ENCODE data around the gene ESPL1. TPM values are rescaled to one million over a fixed set of nuclear protein-coding genes. Genes with fewer than 3 reads are reported as not detected.
A peak's percentile ranks its signal among the peaks of the same experiment; 100 is the strongest.

ESPL1 gene
- polyA plus RNA-seq, 1 donor (not counting 4 experiments of a cell fraction or from before 2014, with no cell fraction given): 3.7 TPM

DNA sequence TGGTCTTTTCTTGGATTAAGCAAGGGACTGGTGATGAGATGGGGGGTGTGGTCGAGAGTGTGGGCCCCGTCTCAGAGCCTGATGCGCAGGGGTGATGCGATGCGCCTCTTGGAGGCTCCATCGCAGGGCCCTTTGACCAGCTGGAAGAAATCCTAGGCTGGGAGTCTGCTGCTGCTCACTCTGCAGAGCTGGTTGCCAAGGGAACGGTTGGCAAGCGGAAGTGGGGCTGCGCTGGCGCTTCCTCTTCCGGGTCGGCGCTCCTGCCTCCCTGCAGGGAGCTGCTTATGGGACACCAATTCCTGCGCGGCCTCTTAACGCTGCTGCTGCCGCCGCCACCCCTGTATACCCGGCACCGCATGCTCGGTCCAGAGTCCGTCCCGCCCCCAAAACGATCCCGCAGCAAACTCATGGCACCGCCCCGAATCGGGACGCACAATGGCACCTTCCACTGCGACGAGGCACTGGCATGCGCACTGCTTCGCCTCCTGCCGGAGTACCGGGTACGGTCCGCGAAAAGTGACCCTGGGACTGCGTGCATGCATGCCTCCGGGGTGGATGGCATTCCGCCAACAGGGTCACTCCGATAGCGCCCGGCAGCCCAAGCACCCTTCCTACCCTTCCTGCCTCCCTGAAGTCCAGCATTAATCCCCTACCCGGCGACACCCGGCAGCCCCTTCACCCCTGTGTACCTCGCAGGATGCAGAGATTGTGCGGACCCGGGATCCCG, 31.5 kb downstream of the ESPL1 start, which contains the start of gene MYG1:
Gene MYG1 (plus strand): TSS at position 242 of the 727 bp plus-strand sequence. CDS start 43 bp downstream, at position 285.
- TF ChIP-seq, protein P1, sequence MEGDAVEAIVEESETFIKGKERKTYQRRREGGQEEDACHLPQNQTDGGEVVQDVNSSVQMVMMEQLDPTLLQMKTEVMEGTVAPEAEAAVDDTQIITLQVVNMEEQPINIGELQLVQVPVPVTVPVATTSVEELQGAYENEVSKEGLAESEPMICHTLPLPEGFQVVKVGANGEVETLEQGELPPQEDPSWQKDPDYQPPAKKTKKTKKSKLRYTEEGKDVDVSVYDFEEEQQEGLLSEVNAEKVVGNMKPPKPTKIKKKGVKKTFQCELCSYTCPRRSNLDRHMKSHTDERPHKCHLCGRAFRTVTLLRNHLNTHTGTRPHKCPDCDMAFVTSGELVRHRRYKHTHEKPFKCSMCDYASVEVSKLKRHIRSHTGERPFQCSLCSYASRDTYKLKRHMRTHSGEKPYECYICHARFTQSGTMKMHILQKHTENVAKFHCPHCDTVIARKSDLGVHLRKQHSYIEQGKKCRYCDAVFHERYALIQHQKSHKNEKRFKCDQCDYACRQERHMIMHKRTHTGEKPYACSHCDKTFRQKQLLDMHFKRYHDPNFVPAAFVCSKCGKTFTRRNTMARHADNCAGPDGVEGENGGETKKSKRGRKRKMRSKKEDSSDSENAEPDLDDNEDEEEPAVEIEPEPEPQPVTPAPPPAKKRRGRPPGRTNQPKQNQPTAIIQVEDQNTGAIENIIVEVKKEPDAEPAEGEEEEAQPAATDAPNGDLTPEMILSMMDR (optimal IDR thresholded peaks at IDR 0.05 in 1 of 3, IDR thresholded peaks at IDR 0.05 in 1 of 3, conservative IDR thresholded peaks at IDR 0.05 in 1 of 3; ENCODE audit: extremely low read depth in 1 of 3, insufficient read depth in 2 of 3, low read length in 3 of 3): peak in 2 of 3 experiments; percentile 9 to 23
- TF ChIP-seq EZH2 (IDR thresholded peaks at IDR 0.05; ENCODE audit: low read length): no peak
- dilution Hi-C loops (cut with MboI; ENCODE audit: extremely low pct_ligation_motif_present, low sequenced_read_pairs): no loop called here
- Histone ChIP-seq H3K27me3 (ENCODE audit: control insufficient read depth, extremely low read depth, insufficient read depth, low read length) (no peaks in the 10 kb centered on the region), H4K20me1 (ENCODE audit: control insufficient read depth, extremely low read depth, insufficient read depth, low read length) (no peaks in the 10 kb centered on the region), H3K9me3 (ENCODE audit: control insufficient read depth, low read depth, low read length) (no peaks in the 10 kb centered on the region), H3K4me1 (ENCODE audit: control insufficient read depth, extremely low read depth, insufficient read depth, low read length) (peaks cover 26% of the 10 kb centered on the region), H3K36me3 (ENCODE audit: control insufficient read depth in 2 of 2, extremely low read depth in 1 of 2, insufficient read depth in 2 of 2, low read length in 2 of 2) (peaks cover 15 to 28% of the 10 kb centered on the region in 2 experiments), H3K9ac (ENCODE audit: control insufficient read depth, extremely low read depth, insufficient read depth, low read length) (peak within 1 kb of the TSS; percentile 88), H3K27ac (ENCODE audit: control insufficient read depth, insufficient read depth, low read length) (peak within 1 kb of the TSS; percentile 85), H3K4me2 (ENCODE audit: control insufficient read depth, extremely low read depth, insufficient read depth, low read depth, low read length) (peak within 1 kb of the TSS; percentile 97), H3K79me2 (ENCODE audit: control insufficient read depth, insufficient read depth, low read length) (peaks cover 45% of the 10 kb centered on the region), H3K9me1 (ENCODE audit: control insufficient read depth, extremely low read depth, insufficient read depth, low read length) (peaks cover 2% of the 10 kb centered on the region), H3K4me3 (ENCODE audit: control insufficient read depth in 2 of 3, extremely low read depth in 1 of 3, insufficient read depth in 2 of 3, low read depth in 1 of 3, low read length in 3 of 3) (peak within 1 kb of the TSS; percentile 70 to 97 (median 91)), H2AFZ (ENCODE audit: control insufficient read depth, low read length) (peak within 1 kb of the TSS; percentile 91)
- DNase-seq (ENCODE audit: low read depth, low spot score) (peak; percentile 54), FAIRE-seq (no peak)

GRCh38 chr12:53300187-53300586, 32.1 kb downstream of the ESPL1 start:
- Histone ChIP-seq H3K4me3 (ENCODE audit: control insufficient read depth in 2 of 3, extremely low read depth in 1 of 3, insufficient read depth in 2 of 3, low read depth in 1 of 3, low read length in 3 of 3) (peak overlapping the region; percentile 70 to 97 (median 91)), H3K27me3 (ENCODE audit: control insufficient read depth, extremely low read depth, insufficient read depth, low read length) (no peaks in the 10 kb centered on the region), H2AFZ (ENCODE audit: control insufficient read depth, low read length) (peak overlapping the region; percentile 91), H3K9me1 (ENCODE audit: control insufficient read depth, extremely low read depth, insufficient read depth, low read length) (peaks cover 2% of the 10 kb centered on the region), H4K20me1 (ENCODE audit: control insufficient read depth, extremely low read depth, insufficient read depth, low read length) (no peaks in the 10 kb centered on the region), H3K79me2 (ENCODE audit: control insufficient read depth, insufficient read depth, low read length) (peaks cover 45% of the 10 kb centered on the region), H3K27ac (ENCODE audit: control insufficient read depth, insufficient read depth, low read length) (peak overlapping the region; percentile 85), H3K9ac (ENCODE audit: control insufficient read depth, extremely low read depth, insufficient read depth, low read length) (peak overlapping the region; percentile 88), H3K9me3 (ENCODE audit: control insufficient read depth, low read depth, low read length) (no peaks in the 10 kb centered on the region), H3K4me1 (ENCODE audit: control insufficient read depth, extremely low read depth, insufficient read depth, low read length) (peaks cover 22% of the 10 kb centered on the region), H3K36me3 (ENCODE audit: control insufficient read depth in 2 of 2, extremely low read depth in 1 of 2, insufficient read depth in 2 of 2, low read length in 2 of 2) (peaks cover 16 to 30% of the 10 kb centered on the region in 2 experiments), H3K4me2 (ENCODE audit: control insufficient read depth, extremely low read depth, insufficient read depth, low read depth, low read length) (peak overlapping the region; percentile 97)
- no peak for FAIRE-seq
- DNase-seq (ENCODE audit: low read depth, low spot score): no peak
- no peak for TF ChIP-seq EZH2 (IDR thresholded peaks at IDR 0.05; ENCODE audit: low read length)
- TF ChIP-seq, protein P1 (optimal IDR thresholded peaks at IDR 0.05 in 1 of 3, IDR thresholded peaks at IDR 0.05 in 1 of 3, conservative IDR thresholded peaks at IDR 0.05 in 1 of 3; ENCODE audit: extremely low read depth in 1 of 3, insufficient read depth in 2 of 3, low read length in 3 of 3): no peak
- dilution Hi-C loops (cut with MboI; ENCODE audit: extremely low pct_ligation_motif_present, low sequenced_read_pairs): no loop called here
